ENCODE results near the gene TRAPPC2B.
"Not testable (repeated sequence)": the region's sequence is repeated elsewhere in the genome, so short reads cannot be mapped to it uniquely, and the experiment has no call there.

The TRAPPC2B gene

DNA sequence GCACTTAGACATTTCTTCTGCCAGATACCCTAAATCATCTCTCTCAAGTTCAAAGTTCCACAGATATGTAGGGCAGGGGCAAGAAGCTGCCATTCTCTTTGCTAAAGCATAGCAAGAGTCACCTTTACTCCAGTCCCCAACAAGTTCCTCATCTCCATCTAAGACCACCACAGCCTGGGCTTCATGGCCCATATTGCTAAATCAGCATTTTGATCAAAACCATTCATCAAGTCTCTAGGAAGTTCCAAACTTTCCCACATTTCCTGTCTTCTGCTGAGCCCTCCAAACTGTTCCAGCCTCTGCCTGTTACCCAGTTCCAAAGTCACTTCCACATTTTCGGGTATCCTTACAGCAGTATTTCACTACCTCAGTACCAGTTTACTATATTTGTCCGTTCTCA lies 11.3 kb downstream of the TRAPPC2B start:
- not testable (repeated sequence) for DNase-seq

DNA sequence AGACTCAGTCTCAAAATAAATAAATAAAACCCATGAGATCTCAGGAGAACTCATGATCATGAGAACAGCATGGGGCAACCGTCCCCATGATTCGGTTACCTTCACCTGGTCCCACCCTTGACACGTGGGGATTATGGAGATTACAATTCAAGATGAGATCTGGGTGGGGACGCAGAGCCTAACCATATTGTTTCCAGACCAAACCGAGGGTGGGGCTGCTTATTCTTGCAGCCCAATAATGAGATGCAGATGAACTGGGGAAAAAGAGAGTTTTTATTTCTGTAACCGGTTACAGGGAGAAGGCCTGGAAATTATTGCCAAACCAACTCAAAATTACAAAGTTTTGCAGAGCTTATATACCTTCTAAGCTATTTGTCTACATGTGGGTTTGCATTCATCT lies 12.8 kb downstream of the TRAPPC2B start:
- no peak for DNase-seq

DNA sequence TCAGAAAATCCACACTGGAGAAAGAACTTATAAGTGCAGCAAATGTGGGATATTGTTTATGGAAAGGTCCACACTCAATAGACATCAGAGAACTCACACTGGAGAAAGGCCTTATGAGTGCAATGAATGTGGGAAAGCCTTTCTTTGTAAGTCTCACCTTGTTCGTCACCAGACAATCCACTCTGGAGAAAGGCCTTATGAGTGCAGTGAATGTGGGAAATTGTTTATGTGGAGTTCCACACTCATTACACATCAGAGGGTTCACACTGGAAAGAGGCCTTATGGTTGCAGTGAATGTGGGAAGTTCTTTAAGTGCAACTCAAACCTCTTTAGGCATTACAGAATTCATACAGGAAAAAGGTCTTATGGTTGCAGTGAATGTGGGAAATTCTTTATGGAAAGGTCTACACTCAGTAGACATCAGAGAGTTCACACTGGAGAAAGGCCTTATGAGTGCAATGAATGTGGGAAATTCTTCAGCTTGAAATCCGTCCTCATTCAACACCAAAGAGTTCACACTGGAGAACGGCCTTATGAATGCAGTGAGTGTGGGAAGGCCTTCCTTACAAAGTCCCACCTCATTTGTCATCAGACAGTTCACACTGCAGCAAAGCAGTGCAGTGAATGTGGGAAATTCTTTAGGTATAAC lies 14.3 kb downstream of the TRAPPC2B start:
- no peak for DNase-seq

DNA sequence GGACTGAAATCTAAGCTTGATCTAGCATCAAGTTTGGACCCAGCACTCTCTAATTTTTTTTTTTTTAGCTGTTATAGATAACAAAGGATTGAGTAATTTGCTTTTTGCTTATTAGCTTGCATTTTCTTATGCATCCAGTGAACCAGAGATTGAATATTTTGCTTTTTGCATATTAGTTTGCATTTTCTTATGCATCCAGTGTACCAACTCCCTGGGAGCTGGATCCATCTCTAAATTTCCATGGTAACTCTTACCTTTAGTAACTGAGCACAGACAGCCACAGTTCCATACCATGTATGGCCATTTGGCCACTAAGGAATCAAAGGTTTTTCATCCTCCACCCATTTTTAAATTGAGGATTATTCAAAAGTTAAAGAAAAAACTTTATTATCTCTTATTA lies 17.6 kb downstream of the TRAPPC2B start:
- no peak for DNase-seq

DNA sequence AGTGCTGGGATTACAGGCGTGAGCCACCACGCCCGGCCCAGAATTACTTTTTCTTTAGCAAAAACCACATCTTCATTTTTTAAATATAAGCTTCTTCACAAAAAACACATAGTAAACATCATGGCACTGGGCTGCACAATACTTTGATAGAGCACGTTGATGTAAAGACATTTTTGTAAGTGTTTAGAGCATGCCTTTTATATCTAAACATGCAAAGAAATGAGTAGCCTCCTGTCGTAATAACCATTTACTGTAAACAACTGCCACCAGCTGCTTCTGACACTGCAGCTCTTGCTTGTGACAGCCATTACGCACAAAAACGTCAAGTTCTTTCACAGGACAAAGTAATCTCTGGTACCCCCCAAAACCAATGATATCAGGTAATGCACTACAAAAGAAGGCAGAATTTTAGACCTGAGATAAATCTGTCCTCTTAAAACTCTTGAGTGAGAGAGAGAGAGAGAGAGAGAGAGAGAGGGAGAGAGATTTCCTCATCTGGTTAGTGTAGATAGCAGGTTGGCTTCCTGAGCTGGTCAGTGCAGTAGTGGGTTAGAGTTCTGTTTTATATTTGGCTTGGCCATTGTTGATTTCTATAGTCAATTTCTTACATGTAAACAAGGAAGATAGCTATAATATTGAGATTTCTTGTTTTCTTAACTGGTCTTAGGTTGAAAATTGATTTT lies 19.6 kb downstream of the TRAPPC2B start:
- DNase-seq: no peak

DNA sequence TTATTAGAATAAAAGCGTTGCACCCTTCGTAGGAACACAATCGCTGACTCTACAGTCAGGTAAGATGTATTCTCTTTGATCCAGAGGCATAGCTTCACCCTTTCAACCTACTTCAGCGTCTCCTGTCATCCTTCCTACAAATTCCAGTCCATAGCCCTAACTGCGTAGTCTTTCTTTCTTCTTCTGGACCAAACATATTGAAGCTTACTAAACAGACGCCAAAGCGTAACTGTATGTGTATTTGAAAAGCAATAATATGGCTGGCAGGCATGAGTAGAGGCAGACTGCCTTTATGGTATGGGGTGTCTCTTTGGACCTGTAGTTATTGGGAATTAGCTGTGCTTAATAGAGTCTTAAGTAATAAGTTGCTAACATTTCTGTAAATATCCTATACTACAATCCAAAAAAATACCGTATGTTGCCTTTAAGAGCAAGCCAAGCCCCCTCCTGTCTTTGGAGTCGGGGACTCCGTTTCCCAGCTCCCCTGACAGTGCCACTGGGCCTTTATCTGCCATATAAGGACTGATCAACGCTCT lies 25.9 kb downstream of the TRAPPC2B start:
- no peak for DNase-seq

DNA sequence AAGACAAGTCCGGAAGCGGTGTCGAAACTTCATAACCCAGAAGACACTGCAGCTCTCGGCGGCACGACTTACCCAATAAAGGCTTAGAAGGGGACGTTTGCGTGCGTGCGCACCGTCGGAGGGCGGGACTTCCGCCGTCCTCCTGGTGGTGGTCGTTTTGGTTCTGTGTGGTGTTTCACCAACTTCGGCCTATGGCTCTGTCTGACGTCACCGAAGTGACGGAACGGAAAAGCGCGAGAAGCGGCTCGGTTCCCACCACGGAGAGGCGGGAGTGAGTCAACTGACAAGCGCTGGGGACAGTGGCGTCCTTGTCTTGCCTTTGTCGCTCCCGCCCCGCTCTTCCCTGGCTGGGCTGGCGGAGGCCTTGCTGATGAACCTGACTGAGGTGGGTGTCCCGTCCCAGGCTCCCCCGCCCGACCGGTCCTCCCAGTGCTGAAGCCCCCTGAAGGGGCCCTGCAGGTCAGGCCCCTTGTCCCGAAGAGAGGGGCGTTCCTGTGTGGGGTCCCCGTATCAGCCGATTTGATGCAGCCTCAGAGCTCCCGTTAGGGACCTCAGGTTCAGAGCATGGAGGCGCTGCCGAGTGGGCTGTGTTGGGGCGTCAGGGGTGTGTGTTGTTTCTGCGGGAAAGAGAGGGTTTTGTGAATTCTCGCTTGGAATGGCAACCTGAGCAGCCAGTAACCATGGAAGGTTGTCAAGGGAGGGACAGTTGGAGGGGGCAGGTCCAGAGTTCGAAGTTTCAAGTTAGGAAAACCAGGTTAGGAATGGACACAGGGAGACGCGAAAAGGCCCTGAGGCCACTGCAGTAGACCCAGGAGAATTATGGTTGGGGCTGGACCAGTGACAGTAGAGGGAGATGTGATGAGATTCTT lies 26.6 kb downstream of the TRAPPC2B start, which contains the start of gene ZNF548:
Gene ZNF548, plus strand, starts transcription at position 125 of the 869 bp plus-strand sequence. Its CDS starts 246 bp downstream, at position 371.
- DNase-seq: peak; percentile 95

DNA sequence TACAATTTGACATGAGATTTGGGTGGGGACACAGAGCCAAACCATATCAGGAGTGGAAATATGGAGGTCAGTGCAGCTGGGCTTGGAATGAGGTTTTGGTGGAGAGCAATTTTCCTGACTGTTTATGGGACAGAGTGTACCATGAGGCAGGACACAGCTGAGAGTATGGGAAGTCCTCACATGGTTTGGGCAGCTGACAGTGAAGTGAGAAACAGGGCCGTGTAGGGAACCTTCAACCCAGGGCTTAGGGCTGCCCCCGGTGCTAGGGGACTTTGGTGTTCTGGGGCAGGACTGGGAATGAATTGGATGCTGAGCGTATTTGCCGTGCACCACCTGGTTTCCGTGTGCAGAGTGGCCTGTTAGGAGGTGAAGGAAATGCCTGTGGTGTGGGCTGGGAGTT lies 32.4 kb downstream of the TRAPPC2B start:
- no peak for DNase-seq

DNA sequence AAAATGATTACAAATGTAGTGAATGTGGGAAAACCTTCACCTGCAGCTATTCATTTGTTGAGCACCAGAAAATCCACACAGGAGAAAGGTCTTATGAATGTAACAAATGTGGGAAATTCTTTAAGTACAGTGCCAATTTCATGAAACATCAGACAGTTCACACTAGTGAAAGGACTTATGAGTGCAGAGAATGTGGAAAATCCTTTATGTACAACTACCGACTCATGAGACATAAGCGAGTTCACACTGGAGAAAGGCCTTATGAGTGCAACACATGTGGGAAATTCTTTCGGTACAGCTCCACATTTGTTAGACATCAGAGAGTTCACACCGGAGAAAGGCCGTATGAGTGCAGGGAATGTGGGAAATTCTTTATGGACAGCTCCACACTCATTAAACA lies 35.5 kb downstream of the TRAPPC2B start:
- no peak for DNase-seq

DNA sequence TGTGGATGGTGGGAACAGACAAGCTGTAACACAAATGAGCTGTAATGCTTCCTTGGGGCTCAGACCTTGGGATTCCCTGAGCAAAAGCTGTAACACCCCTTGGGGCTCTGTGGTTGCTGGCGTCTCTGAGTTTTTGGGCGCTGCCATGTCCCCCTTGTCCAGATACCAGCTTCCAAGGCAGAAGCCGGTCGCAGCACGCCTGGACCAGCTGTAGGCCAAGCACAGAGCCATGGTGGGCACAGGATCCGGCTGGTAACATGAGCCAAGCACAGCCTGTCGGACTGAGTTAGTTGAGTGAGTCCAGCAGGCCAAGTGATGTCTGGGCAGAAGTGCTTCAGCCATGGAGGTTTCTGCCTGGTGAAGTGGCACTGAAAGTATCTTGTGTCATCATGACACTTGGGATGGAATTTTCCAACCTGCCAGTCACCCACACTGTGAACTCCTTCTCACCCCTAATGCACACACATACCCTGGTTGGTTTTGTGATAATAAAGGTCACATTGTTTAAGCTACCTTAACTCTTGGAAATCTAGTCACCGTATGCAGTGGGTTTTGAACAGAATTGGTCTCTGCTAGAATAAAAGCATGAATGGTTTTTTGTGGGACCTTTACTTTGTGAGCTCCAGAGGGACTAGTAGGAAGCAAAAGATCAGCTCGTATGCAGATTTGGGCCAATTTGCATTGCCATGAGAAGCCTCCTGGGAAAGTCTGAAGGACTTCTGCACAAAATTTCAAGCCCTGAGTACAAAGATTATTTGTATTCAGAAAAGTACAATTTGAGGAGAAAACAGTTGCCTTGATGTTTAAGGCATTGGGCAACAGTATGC lies 40.6 kb downstream of the TRAPPC2B start:
- DNase-seq: no peak

DNA sequence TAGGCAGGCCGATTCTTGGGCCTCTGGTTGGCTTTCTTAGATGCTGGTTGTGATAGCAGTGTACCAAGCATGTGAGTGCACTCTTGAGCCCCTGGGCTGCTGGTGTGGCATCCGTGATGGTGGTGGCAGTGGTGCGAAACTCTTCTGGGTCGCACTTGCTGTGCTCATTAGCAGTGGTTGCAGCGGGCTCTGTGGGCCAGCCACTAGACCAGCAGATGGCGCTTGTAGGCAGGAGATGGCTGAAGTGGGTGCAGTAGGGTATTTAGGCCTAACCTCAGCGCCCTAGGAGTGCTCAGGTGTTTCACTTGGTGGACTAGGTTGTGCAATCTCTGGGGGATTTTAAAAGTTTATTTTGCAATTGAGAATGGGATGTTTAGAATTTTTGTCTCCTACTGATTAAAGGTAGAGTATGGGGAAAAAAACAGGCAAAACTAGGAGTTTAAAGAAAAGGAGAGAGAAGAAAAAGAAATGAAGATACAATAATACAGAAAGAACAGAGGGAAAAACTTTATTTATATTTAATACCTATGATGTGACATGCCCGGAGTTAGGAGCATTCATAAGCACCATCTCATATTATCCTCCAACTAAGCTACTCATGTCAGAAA lies 43.3 kb downstream of the TRAPPC2B start:
- peak; percentile 72 for DNase-seq

DNA sequence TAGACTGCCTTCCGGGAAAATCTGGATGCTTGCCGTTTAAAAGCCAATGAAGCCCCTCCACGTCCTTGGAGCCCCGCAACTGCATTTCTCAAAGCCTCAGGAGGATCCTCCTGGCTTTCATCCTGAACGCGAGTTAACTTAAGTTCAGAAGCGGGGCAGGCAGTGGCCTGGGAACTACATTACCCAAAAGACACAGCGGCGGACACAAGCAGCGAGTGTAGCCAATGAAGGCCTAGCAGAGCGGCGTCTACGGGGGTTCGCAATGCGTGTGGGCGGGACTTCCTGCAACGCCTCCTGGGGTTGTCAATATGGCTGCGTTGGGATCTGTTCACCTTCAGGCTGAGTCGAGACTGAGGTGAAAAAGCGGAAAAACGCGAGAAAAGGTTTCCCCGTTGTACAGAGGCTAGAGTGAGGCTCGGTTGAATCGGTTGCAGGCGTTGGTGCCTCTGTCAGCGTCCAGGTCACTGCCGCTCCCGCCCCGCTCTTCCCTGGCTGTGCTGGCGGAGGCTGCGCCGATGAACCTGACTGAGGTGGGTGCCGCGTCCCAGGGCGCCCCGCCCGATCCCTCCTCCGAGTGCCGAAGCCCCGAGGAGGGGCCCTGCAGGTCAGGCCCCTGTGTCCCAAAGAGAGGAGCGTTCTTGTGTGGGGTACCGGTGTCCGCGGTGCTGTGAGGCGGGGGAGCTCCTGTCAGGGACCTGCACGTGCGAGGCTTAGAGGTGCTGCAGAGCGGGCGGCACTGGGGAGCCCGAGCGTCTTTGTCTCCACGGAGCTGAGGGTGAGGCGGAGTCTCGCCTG lies 47.7 kb downstream of the TRAPPC2B start, which contains the start of gene ZNF17:
Gene ZNF17, plus strand, starts transcription at position 285 of the 795 bp plus-strand sequence. CDS start 2,455 bp downstream, outside the sequence.
- peak; percentile 94 for DNase-seq
